ENCODE data around the gene NMT1.

Gene NMT1

DNA sequence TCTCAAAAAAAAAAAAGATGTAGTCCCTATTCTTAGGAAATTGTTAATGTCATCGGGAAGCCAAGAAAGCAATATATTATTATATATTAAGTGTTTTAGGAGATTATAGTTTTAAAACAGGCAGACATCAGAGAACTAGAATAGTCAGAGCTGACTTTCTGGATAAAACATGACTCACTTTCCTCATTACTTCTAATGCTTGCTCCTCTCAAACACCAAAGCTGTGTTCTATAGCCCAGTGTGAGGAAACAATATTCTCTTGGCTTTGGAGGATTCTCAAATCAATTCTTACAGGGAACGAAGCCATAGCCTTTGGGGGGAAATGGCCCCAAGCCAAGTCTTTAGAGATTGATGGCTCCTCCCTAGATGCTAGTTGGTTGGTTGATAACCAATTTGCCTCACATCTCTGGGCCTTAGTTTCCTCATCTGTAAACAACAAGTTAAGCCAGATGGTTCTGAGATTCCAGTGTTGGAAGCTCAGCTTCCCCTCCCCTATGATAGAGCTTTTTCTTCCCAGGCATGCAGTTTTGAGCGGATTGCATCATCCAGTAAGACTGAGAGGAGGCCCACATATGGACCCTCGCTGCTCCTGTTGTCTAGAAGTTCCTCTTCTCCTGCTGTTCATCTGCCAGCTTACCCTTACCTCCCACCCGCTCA lies 12.4 kb downstream of the NMT1 start:
- in situ Hi-C loops (cut with MboI; ENCODE audit: low sequenced_read_pairs): no loop called here

DNA sequence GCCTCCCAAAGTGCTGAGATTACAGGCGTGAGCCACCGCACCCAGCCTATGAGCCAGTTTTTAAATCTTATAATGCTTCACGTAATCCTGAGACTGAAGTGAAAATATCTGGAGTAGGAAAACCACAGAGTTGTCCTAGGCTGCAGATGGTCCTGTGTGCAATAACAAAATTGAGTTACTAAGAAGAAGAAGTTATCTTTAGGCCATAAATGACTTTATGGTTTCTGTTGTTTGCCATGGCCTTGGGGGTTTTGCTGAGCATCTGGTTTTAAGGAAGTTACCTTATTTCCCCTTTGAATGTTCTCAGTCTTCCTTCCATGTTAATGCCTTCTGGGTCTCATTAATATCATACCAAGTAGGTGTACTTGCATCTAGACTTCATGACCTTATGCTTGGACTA lies 16.5 kb downstream of the NMT1 start:
- in situ Hi-C loops (cut with MboI; ENCODE audit: low sequenced_read_pairs): no loop called here

DNA sequence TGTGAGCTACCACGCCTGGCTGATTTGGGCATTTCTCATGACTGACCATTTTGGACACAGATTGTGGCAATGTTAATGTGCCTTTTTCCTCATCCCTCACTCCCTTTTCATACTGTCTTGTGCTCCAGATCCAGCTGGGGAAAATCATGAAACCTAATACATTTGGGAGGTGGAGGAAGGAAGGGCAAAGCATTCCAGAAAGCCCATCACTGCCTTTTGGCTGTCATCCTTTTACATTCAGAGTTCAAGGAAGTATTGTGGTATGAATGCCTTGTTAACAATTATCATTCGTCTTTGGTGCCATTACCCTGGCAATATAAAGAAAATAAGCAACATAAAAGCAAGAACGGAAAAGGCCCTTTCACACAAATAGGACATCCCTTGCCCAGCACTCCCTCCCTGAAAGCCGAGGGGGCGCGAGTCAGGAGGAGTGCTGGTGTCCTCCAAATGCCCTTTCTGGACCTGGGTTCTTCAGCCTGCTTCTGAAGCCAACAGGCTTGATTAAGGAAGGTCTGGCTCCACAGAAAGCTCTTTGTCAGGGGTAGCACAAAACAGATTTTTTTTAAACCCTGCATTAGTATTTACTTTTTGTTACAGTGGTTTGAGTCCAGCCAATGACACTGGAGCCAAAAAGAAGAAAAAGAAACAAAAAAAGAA lies 20.1 kb downstream of the NMT1 start:
- in situ Hi-C loops (cut with MboI; ENCODE audit: low sequenced_read_pairs): no loop called here

DNA sequence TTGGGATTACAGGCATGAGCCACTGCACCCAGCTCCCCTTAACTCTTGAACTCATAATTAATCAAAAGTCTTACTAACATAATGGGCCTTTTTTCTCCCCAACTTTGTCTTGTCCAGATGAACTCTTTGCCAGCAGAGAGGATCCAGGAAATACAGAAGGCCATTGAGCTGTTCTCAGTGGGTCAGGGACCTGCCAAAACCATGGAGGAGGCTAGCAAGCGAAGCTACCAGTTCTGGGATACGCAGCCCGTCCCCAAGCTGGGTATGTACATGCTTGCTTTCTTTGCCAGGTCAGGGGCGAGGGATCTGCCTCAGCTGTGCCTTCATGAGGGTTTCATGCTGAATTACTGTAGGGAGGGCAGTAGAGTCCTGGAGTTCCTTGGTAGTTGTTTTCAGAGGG lies 25.3 kb downstream of the NMT1 start:
- in situ Hi-C loops (cut with MboI; ENCODE audit: low sequenced_read_pairs): no loop called here

- in situ Hi-C loops (cut with MboI; ENCODE audit: low sequenced_read_pairs): no loop called here
Observed at GRCh38 chr17:45086865-45087503, 25.9 kb downstream of the NMT1 start.

GRCh38 chr17:45087504-45087975 lies 26.4 kb downstream of the NMT1 start:
- in situ Hi-C loops (cut with MboI; ENCODE audit: low sequenced_read_pairs): no loop called here

DNA sequence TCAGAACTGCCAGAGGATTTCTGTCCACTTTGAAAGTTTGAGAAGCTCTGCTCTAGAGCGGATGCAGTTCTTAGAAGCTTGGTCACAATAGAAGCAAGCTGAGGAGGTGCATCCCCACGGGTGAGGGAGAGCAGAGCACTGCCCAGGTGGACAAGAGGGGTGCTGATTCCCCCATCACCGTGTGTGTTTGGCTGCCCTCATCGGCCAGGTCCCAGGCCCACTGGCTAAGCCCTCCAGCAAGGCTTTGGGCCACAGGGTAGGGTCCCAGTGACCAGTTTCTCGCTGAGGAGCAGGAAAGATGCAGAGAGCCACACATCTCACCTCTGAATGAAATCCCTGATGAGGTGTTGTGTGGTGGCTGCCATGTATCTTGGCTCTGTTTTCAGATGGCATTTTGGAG lies 26.9 kb downstream of the NMT1 start:
- in situ Hi-C loops (cut with MboI; ENCODE audit: low sequenced_read_pairs): no loop called here

GRCh38 chr17:45088741-45089140 lies 27.6 kb downstream of the NMT1 start:
- in situ Hi-C loops (cut with MboI; ENCODE audit: low sequenced_read_pairs): no loop called here

- in situ Hi-C loops (cut with MboI; ENCODE audit: low sequenced_read_pairs): no loop called here
Observed at GRCh38 chr17:45090711-45091110, 29.6 kb downstream of the NMT1 start.

GRCh38 chr17:45091778-45092425 lies 30.8 kb downstream of the NMT1 start:
- in situ Hi-C loops (cut with MboI; ENCODE audit: low sequenced_read_pairs): no loop called here

DNA sequence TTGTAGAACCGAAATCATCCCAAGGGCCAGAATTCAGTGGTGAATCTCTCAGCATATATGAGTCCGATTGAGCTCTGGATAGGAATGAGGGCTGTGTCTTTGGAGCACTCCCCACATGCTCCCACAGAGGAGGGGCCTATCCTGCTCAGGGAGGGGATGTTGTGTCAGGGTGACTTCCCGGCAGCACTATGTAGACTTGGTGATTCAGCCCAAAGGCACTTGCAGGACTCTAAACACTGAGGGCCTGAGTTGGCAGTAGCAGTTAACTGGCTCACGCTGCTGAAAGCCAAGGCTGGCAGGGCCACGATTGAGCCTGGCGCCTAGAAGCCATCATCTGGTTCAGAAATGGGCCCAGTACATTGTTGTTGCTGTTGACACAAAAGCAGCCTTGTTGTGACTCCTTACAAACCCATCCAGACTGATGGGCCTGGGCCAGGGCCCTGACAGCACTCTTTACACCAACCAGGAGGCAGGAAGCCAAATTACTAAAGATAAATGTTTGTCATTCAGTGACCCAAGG lies 31.9 kb downstream of the NMT1 start:
- in situ Hi-C loops (cut with MboI; ENCODE audit: low sequenced_read_pairs): no loop called here

DNA sequence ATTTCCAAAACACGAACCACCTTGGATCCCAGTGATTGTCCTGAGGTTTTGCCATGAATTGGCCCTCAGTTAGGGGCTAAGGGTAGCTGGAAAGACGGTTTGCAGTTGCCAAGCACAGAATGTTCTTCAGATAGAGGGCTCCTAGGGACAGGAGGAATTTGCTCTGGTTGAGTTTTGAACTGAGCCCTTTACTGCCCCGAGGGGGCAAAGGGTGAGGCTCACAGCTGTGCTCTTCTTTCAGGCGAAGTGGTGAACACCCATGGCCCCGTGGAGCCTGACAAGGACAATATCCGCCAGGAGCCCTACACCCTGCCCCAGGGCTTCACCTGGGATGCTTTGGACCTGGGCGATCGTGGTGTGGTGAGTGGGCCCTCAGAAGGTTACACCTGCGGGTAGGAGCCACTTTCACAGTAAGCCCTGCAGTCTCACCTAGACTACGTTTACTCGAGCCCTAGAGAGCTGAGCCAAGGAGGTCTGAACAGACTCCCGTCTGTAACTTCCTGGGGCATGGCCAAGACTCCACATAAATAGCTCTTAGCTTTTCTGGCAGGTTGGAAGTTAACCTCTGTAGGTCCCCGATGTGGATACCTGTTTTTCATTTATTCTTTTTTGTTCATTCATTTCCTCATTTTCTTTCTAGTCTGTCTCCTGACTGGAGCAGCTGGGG lies 32.5 kb downstream of the NMT1 start:
- in situ Hi-C loops (cut with MboI; ENCODE audit: low sequenced_read_pairs): no loop called here

DNA sequence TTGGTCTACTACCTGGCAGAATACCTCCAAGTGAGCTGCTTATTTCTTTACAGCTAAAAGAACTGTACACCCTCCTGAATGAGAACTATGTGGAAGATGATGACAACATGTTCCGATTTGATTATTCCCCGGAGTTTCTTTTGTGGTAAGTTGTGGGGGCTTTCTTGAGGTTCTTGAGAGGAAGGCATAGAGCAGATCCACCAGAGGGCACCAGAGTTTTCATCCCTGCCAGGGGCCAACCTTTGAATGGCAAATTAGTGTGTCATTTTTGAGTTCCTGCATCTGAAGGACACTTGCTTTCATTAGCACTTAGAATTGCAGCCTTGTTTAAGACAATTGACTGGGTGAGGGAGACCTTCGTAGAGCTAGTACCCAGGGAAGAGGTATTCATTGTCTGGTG lies 35.0 kb downstream of the NMT1 start:
- in situ Hi-C loops (cut with MboI; ENCODE audit: low sequenced_read_pairs): no loop called here

- in situ Hi-C loops (cut with MboI; ENCODE audit: low sequenced_read_pairs): no loop called here
Observed at GRCh38 chr17:45096926-45097325, 35.8 kb downstream of the NMT1 start.

GRCh38 chr17:45098081-45098868 lies 37.2 kb downstream of the NMT1 start:
- in situ Hi-C loops (cut with MboI; ENCODE audit: low sequenced_read_pairs): no loop called here

- in situ Hi-C loops (cut with MboI; ENCODE audit: low sequenced_read_pairs): no loop called here
Observed at GRCh38 chr17:45098869-45099616, 37.9 kb downstream of the NMT1 start.

DNA sequence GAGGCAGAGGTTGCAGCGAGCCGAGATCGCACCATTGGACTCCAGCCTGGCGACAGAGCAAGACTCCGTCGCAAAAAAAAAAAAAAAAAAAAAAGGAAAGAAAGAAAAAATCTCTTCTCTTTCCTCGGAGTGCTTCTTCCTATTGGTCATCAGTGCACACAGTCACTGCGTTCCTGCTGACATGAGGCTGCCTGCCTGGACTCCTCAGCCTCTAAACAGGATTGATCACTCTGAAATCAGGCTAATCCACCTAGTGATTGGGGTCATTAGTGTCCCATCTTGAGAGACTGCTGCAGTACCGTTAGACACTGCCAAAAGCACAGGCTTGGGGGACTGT lies 40.4 kb downstream of the NMT1 start:
- in situ Hi-C loops (cut with MboI; ENCODE audit: low sequenced_read_pairs): no loop called here

GRCh38 chr17:45101883-45102811 lies 41.0 kb downstream of the NMT1 start:
- in situ Hi-C loops (cut with MboI; ENCODE audit: low sequenced_read_pairs): no loop called here

GRCh38 chr17:45102856-45103255 lies 41.7 kb downstream of the NMT1 start:
- in situ Hi-C loops (cut with MboI; ENCODE audit: low sequenced_read_pairs): no loop called here
